GM19023 (cell line): ENCODE results near the gene FOXI1.
"Not testable (repeated sequence)": the region's sequence is repeated elsewhere in the genome, so short reads cannot be mapped to it uniquely, and the experiment has no call there.

ENCODE experiments used
- ATAC-seq: cut with Tn5 transposase; IDR thresholded peaks from one replicate; pipeline ENCODE4 v1.9.1; 2021; ENCODE audit warnings: mild to moderate bottlenecking, moderate library complexity; ENCODE audit not compliant: unreplicated experiment

FOXI1 gene

DNA sequence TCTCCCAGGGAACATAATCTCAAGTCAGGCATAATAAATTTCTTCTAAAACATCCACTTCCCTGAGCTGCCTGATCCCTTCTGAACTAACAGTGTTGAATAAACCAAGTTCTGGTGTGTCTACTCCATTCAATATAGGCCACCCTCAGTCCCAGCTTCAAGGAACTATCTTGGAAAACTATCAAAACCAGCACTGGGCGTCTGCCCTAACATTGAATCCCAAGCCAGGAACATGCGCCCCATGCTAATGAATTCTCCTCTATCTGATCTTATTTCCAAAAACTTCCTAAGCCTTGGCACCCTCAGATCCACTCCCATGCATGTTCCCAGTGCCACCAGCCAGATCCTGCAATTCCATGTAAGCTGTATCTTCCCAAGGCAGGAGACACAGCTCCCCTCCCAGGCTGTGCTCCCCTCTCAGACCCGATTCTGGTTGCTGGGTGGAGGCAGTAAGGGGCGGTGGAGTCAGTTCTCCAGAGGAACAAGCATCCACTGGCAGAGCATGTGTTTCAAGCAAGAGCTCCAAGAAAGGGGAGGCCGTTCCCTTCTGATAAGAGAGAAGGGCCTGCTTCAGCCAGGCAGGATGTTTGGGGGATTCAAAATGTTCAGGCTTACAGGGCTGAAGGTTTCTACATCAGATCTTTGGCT lies 13.1 kb upstream of the FOXI1 start:
- ATAC-seq: no peak

DNA sequence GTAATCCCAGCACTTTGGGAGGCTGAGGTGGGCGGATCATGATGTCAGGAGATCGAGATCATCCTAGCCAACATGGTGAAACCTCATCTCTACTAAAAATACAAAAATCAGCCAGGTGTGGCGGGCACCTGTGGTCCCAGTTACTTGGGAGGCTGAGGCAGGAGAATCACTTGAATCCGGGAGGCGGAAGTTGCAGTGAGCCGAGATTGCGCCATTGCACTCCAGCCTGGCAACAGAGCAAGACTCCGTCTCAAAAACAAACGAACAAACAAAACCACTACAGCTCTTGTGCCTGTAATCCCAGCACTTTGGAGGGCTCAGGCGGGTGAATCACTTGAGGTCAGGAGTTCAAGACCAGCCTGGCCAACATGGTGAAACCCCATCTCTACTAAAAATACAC lies 11.4 kb upstream of the FOXI1 start:
- not testable (repeated sequence) for ATAC-seq

- no peak for ATAC-seq
Measured at GRCh38 chr5:170095646-170096045, 10.1 kb upstream of the FOXI1 start.

GRCh38 chr5:170097934-170098333 lies 7.8 kb upstream of the FOXI1 start:
- ATAC-seq: no peak

DNA sequence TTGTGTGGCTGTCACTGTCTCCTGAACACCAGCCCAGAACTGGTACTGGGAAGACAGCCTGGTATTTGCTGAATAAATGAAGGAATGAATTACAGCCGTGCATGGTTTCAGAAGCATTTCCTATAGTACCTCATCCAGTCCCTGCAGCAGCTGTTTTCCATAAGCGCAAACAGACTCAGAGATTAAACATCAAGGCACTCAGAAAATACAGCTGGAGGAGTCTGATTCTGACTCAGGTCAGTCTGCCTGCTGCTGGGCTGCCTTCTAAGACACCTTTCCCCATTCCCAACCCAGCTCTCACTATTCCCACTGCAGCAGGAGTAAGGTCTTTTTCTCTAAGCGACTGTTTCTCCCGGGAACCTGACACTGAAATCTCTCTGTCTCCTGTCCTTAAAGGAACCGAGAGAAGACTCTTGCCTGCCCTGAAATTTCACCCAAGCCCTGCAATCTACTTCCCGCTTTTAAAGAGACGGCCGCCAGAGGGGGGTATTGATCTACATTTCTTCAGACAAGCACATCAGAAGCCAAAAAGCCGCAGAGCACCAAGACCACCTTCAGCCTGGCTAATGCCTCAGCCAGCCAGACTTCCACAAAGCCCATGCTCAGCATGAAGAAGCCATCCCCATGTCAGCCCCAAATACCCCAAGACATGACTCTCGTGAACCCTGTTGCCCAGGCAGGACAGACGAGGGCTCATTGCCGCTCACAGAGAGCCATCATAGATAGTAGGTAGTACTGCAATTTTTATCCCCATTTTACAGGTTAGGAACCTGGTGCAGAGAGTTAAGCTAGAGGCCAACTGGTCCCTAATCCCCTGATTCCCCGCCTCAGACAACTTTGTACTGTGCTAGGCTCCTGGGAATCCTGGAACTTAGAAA lies 5.4 kb upstream of the FOXI1 start:
- peak; percentile 68 for ATAC-seq

DNA sequence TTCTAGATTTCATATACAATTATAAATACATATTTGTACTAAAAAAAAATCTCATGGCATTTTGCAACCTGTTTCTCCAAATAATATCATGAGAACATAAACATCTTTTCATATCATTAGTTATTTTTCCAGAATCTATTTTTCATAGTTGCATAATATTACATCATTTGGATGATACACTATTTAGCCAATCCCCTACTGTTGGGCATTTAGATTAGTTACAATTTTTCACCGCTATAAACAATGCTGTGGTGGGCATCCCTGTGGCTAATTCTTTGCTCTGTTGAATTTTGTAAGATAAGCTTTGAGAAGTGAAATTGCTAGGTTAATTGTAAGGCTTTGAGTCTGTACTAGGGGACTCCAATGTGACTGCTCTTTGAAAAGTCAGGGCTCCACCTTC lies 2.2 kb upstream of the FOXI1 start:
- ATAC-seq: no peak

DNA sequence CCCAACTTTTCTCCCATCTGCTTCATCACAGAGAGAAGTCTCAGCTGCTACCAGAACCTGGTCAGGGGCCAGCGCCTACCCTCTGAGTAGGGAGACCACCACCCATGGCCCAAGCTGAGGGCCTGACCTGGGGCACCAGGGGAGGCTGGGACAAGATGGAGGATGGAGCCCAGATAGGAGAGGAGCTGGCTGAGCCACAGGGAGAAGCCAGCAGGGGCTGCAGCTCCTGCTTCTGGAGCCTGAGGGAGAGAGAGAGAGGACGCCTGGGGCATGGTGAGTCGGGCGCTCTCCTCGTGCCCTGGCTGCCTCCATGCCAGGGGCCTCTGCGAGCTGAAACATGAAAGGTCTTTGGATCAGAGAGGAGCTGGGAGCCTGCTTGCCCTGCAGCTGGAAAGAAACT lies 1.4 kb upstream of the FOXI1 start:
- no peak for ATAC-seq

- no peak for ATAC-seq
Measured at GRCh38 chr5:170104710-170105109, 987 bp upstream of the FOXI1 start.

DNA sequence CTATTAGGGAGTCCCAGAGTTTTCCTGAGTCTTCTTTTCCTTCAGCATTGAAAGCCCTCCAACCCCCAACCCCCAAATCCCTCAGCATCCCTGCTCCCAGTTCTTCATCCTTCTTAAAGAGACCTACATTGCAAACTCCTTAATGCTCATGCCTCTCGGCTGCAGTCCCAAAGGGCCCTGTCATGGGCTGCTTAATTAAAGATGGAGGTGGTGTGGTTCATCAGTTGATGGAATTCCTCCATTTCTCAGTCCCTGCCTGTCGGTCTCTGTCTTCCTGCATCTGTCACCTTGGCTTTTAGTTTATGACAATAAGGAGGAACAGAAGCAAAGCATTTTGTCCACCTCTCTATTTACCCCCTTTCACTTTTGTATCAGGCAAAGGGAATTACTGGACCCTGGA lies 2.0 kb downstream of the FOXI1 start:
- ATAC-seq: no peak

DNA sequence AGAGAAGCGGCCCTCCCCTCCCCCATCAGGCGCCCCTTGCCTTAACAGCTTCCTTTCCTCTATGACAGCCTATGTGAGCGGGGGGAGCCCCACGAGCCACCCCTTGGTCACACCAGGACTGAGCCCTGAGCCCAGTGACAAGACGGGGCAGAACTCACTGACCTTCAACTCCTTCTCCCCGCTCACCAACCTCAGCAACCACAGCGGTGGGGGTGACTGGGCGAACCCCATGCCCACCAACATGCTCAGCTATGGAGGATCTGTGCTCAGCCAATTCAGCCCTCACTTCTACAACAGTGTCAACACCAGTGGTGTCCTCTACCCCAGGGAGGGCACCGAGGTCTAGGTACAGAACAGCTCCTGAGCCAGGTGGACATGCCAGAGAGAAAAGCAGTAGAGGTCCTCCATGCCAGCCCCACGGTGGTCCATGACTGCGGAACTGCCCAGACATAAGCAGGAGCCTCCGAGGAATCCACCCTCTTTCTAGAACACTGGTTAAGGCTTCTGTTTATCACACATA lies 2.6 kb downstream of the FOXI1 start:
- no peak for ATAC-seq

DNA sequence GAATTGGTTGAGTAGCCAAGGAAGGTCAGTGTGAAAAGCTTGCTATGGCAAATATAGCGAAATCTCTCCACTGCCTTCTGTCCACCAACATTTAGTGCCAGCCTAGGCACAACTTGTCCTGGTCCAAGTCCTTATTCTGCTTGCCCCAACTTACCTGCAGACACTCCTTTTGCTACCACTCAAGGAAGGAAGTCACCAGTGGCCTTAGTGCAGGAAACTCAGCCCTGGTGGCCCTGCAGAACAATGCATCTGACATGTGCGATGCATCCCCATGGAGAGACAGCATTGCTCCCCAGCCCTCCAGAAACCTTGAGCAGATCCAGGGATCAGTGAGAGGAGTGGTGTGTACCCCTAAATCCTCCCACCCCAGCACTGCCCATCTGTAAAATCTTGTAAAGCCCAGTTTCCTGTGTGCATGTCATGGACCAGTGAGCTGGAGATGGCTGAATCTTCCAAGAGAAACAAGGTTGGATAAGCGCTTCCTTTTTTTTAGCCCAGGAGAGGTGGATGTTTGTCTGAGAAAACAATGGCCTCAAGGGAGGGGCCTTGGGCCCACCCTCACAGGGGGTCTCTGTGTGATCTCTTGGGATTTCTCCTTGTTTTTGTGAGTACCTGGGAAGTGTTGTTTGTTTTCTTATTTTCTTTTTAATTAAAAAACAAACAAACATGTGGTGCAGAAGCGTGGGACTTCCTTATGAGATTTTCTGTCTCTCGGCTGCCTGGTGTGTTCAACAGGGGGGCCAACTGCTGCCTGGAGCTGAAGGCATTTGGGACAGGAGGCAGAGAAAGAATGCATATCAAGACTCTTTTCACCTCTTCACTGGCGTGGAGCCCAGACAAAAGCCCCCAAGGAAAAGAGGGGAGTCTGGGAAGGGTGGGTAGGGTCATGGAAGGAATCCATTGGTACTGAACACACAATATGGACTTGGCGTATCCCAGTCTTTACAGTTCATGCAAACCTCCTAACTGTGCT lies 3.6 kb downstream of the FOXI1 start:
- no peak for ATAC-seq

- ATAC-seq: no peak
Measured at GRCh38 chr5:170110403-170111087, 4.8 kb downstream of the FOXI1 start.

- ATAC-seq: no peak
Measured at GRCh38 chr5:170111088-170111785, 5.5 kb downstream of the FOXI1 start.

GRCh38 chr5:170112876-170113521 lies 7.3 kb downstream of the FOXI1 start:
- ATAC-seq: no peak

DNA sequence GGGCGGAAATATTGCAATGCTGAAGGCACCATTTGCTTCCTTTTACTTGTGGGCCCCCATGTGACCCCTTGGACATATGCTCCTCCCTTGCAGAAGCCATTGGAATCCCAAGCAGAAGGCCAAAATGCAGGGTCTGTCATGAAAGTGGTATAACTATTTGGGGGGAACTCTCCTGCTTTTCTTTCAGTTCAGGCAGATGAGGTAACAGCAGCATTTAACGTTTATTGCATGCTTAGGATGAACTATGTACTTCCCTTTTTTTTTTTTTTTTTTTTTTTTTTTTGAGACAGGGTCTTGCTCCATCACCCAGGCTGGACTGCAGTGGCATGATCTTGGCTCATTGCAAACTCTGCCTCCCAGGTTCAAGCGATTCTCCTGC lies 7.8 kb downstream of the FOXI1 start:
- no peak for ATAC-seq

GRCh38 chr5:170114271-170114670 lies 8.6 kb downstream of the FOXI1 start:
- ATAC-seq: no peak

DNA sequence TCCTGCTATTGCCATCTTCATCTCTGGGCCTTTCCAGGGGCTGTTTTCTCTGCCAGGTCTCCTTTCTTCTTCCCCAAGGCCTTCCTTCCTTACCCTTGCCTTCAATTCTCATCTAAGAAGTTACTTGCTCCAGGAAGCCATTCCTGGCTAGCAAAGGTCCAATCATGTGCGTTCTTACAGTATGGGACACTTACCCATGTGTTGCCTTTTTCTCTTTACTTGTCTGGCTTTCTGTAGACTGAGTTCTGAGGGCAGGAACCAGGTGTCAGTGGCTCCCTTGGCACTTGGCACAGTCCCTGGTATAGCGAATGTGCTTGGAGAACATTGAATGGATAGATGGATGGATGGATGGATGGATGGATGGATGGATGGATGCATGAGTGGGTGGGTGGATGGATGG lies 10.2 kb downstream of the FOXI1 start:
- no peak for ATAC-seq

- no peak for ATAC-seq
Measured at GRCh38 chr5:170117736-170118135, 12.0 kb downstream of the FOXI1 start.

DNA sequence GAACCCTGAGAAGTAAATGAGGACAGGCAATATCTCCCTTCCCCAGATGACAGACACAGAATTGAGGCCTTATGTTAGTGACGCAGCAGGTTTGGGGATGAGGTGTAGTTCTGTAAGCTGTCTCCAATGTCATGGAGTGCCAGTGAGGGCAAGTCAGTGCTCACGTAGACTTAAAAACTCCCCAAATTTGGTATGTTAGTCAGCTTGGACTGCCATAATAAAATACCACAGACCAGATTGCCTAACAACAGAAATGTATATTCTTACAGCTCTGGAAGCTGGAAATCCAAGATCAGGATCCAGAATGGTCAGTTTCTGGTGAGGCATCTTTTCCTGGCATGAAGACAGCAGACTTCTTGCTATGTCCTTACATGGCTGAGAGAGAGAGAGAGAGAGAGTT lies 14.9 kb downstream of the FOXI1 start:
- ATAC-seq: no peak
